OCI-LY3 (cell line): Measurements from ENCODE around the gene FBXW8.

Source experiments
- CTCF ChIP-seq: fragments of 200-600, 300-600 bp; sonication (generic); IDR thresholded peaks from 2 replicates; pipeline ENCODE4 v1.5.1; 2014; ENCODE audit warnings: antibody characterized with exemption, low read length, low read depth
- EZH2phosphoT487 ChIP-seq: fragments of 200-600 bp; shearing (Covaris generic); IDR thresholded peaks from 2 replicates; pipeline ENCODE4 v1.6.1; 2018; ENCODE audit warnings: antibody characterized with exemption, mixed run types, low read depth

GRCh38 chr12:116864371-116865160 is 46.2 kb upstream of the FBXW8 start:
- no peak for TF ChIP-seq CTCF
- TF ChIP-seq EZH2phosphoT487 = no peak
